ENCODE results near the gene FNBP1L.

DNA sequence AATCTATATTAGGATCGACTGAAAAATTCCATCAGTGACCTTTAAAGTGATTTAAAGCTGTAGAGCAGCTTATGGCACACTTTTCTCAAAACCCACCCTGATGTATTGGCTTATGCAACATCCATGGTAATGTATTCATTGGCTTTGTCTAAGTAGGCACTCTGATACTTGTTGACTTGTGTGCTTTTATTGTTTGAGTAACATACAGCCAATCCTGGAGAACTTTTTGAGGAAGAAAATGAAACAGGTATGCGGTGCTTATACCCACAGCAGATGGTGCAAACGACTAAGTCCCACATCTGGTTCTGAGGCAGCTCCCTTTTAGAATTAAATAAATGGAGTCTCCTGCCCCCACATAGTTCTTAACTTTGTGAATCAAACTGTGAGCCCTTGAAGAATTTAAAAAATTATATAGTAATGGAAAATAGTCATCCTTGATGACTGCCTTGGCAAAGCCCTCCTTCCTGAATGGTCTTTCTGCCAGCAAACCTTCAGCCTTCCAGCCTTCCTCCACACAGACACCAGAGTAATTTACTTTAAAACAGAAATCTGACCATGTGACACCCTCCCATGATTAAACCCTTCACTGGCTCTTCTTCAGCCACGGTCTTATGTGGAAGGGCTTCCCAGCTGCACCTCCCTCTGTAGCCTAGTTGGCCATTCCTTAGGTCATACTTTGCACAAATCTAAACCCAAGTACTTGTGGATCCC is 117.7 kb downstream of the FNBP1L start:
- TF ChIP-seq TAF1 (IDR thresholded peaks at IDR 0.05; ENCODE audit: low read depth, low read length), result no peak
- no peak for TF ChIP-seq PAX5 (IDR thresholded peaks at IDR 0.05; ENCODE audit: insufficient read depth, low read length, severe bottlenecking)

Measured in GM12891 (cell line).